ENCODE results near the gene IGDCC3.

- TF ChIP-seq POLR2A (IDR thresholded peaks at IDR 0.05; ENCODE audit: low read length) (no peak), GATA1 (IDR thresholded peaks at IDR 0.05; ENCODE audit: low read depth, low read length) (no peak)
These were observed 3.5 kb downstream of the IGDCC3 start for GRCh38 chr15:65374334-65374733.

Data from erythroblast (primary cell).